GM21360 (cell line): Measurements from ENCODE around the gene PPP4R4.
"Not testable (repeated sequence)": the region's sequence is repeated elsewhere in the genome, so short reads cannot be mapped to it uniquely, and the experiment has no call there.

ENCODE experiments used
- ATAC-seq: cut with Tn5 transposase; IDR thresholded peaks from one replicate; pipeline ENCODE4 v1.9.1; 2021; ENCODE audit warnings: mild to moderate bottlenecking, moderate library complexity; ENCODE audit not compliant: unreplicated experiment

PPP4R4 gene

DNA sequence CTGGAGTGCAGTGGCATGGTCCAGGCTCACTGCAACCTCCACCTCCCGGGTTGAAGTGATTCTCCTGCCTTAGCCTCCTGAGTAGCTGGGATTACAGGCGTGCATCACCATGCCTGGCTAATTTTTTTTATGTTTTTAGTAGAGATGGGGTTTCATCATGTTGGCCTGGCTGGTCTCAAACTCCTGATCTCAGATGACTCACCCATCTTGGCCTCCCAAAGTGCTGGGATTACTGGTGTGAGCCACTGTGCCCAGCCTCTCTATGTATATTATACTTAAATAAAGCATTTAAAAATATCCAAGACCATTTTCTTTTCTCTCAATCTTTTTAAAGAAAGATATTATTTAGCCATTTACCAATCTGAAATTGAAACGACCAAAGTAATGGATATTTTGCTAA is 90.1 kb downstream of the PPP4R4 start:
- ATAC-seq: not testable (repeated sequence)

DNA sequence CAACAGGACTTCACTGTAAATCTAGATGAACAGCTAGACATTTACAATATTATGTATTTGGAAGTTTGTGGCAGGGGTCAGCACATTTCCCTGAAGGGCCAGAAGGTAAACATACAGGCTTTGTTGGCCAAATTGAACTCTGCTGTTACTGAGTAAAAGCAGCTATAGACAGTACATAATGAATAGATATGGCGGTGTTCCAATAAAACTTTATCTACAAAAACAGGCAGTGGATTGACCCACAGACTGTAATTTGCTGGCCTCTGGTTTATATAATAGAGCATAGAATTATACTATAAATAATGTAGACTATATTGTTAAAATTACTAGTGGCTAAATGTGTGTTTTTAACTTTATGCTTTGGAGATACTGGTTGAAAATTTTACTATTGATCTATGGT is 93.2 kb downstream of the PPP4R4 start:
- no peak for ATAC-seq

DNA sequence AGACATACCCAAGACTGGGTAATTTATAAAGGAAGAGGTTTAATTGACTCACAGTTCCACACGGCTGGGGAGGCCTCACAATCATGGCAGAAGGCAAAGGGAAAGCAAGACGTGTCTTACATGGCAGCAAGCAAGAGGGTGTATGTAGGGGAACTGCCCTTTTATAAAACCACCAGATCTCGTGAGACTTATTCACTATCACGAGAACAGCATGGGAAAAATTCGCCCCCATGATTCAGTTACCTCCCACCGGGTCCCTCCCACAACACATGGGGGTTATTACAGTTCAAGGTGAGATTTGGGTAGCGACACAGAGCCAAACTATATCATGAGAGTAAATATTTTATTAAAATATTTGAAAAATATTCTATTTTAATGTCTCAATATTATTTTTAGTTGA is 94.5 kb downstream of the PPP4R4 start:
- ATAC-seq: not testable (repeated sequence)

DNA sequence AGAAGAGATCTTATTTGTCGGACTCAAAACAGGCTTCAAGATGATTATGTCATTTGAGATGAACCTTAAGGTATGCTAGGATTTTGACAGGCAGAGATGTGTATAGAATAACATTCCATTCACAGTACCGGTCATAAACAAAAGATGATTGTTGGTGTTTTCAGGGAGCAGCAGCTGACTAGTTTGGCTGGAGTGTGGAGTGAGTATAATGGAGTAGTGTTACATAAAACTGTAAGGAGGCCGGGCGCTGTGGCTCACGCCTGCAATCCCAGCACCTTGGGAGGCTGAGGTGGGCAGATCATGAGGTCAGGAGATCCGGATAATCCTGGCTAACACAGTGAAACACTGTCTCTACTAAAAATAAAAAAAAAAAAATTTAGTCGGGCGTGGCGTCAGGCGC is 95.0 kb downstream of the PPP4R4 start:
- no peak for ATAC-seq

DNA sequence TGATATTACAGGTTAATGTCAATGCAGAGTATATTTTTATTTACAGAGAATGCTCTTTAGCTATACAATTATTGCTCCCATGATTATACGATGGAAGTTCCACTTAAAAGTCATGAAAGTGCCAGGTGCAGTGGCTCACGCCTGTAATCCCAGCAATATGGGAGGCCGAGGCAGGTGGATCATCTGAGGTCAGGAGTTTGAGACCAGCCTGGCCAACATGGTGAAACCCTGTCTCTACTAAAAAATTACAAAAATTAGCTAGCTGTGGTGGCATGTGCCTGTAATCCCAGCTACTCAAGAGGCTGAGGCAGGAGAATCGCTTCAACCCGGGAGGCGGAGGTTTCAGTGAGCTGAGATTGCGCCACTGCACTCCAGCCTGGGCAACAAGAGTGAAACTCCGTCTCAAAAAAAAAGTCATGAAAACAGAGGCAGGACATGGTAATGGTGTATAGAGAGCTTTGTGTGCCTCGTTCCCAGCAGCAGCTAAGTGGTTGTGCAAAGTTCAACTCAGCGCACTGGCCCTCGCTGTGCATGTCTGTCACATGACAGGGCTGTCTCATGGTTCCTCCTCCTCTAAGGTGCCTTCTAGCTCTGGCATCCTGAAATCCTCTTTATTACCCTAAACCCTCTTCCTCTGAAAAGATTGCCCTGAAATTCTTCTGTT is 102.9 kb downstream of the PPP4R4 start:
- ATAC-seq: not testable (repeated sequence)

DNA sequence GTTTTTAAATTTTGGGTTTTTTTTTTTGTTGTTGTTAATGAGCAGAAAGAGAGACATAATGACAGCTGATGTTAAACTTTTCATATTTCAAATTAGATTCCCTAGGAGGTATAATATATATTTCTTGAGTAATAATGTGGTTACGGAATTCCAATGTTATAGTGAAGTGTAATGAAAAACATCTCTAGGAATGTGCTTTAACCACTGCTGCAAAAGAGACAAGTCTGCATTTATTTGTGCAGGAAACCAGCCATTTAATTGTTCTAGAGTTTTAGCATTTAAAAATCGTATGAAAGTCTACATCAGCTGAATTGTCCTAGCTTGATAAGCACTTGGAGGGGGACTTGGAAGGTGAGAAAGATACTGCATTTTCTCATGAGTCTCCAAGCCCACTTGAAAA is 104.6 kb downstream of the PPP4R4 start:
- ATAC-seq: no peak

DNA sequence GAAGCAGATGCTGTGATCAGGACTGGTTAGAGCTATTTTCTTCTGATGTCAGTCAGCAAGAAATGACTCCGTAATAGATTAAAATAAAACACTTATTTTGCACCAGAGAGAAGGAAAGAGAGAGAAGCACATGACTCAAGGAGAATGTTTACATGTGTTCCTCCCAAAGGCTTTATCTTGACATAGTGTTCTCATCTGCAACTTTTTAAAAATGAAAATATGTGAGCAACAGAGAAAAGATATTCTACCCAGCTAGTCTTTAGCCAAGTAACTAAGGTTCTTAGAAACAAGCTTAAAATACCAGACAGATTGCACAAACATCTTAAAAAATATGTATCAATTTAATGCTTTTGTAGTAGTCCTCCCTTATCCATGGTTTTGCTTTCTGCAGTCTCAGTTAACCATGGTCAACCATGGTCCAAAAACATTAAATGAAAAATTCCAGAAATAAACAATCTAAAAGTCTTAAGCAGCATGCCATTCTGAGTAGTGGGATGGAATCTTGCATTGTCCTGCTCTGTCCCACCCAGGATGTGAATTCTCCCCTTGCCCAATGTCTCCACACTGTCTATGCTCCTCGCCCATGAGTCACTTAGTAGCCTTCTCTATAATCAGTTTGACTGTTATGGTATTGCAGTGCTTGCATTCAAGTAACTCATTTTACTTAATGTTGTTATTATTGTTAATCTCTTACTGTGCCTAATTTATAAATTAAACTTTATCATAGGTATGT is 109.0 kb downstream of the PPP4R4 start:
- ATAC-seq: no peak

DNA sequence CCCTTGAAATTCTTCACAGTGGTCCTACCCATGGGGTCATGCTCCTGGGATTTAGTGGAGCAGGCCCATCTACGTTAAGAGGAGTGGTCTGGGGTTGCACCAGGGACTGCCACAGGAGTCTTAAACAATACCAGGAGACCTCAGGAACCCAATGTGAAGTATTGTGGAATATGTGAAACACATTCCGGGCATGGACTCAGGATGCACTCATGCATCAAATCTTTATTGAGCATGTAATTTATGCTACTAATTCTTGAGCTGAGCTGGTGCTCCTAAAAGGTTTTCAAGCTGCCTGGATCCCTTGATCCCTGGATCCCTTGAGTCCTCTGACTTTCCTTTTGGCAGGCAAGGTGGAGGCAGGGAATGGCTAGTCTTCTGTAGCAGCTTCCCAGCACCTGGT is 110.1 kb downstream of the PPP4R4 start:
- no peak for ATAC-seq

DNA sequence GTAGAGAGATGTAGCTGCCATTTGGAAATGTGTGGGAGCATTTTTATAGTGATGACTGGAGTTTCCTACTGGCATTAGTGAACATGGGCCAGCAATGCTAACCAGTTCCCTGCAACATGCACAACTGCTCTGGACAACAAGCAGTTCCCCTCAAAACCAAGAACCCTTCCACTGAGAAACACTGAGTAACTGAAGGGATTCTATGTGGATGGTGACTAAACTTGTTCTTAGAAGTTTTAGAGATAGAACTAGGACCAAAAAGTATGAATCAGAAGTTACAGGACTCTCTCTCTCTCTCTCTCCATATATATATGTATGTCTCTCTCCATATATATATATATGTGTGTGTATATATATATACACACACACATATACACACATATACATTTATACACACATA is 111.0 kb downstream of the PPP4R4 start:
- ATAC-seq: no peak

DNA sequence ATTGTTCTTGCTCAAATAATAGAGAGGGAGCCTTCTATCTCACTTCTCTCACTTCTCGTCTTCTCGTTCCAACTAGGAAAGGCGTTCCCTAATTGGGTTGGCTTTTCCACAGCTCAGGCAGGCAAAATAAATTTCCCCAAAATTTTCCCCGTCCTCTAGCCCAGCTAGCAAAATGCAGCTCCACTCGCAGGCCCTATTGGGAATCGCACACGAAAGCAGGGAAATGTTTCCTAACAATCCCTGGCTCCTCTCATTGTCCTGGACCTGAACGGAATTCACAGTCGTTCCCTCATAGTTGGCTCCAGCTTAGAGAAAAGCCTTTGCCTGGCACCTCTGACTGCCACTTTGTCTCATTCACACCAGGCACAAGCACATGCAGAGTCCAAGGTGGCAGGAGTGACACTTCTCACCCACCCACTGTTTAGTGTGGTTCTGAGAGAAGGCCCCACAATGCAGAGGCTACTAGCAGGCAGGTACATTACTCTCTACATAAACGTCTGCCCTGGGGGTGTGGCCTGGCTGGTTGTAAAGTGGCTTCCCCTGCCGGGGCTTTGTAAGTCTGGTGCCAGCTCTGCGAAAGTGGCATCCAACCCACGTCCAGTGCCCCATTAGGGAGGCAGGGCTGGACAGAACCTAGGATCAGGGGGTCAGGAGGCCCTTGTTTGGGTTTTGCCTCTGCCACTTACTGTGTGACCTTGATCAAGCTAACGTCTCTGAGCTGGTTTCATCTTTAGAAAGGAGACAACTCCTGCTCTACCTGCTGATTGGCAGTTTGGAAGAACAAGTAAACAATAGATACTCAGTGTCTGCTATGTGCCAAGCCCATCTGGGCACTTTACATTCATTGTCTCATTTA is 114.7 kb downstream of the PPP4R4 start:
- no peak for ATAC-seq

DNA sequence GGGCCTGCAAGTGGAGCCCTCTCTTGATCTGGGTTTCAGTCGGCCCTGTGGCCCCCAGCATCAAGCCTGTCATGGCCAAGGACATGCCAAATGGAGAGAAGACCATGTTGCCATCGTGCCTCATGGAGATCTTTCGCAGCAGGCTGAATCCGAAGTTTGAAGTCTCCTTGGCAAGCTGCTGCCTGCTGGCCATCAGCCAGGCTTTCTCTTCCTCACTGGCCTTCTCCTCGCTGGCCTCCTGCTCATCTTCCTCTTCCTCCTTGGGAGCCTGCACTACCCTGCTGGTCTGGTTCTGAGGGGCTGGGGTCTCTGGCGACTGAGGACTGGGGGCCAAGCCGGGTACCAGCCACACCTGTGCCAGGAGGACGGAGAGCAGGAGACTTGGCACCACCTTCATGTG is 116.1 kb downstream of the PPP4R4 start:
- no peak for ATAC-seq

DNA sequence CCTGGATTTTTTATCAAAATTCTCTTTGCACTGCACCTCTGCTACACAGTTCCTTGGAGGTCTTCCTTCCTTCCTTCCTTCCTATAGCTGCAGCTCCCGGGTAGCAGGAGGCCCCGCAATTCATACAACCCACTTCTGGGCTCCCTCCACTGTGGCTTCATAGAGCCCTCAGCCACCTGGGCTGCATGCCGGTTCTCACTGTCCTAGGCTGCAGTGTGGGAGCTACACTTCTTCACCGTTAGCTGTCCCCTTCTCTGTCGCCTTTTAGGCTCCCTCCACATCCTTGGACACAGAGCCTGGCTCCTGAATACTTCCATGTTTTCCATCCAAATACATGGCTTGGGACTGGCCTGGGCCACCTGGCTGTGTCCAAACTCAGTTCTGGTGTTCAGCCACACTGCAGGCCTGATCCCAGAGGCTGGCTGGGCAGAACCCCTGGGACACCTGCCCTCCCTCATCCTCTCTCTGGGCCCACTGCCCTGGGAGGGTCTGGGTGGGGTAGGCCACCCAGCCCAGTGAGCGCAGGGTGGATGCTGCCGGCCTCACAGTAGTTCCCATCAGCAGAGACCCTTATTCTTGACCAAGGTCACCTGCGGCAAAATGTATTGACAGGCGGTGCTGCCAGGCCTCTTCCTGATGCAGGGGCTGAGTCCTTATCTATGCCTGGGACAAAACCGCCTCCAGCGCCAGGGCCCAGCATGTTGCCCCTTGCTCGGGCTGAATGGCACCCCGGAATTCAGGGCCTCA is 117.2 kb downstream of the PPP4R4 start:
- ATAC-seq: no peak

DNA sequence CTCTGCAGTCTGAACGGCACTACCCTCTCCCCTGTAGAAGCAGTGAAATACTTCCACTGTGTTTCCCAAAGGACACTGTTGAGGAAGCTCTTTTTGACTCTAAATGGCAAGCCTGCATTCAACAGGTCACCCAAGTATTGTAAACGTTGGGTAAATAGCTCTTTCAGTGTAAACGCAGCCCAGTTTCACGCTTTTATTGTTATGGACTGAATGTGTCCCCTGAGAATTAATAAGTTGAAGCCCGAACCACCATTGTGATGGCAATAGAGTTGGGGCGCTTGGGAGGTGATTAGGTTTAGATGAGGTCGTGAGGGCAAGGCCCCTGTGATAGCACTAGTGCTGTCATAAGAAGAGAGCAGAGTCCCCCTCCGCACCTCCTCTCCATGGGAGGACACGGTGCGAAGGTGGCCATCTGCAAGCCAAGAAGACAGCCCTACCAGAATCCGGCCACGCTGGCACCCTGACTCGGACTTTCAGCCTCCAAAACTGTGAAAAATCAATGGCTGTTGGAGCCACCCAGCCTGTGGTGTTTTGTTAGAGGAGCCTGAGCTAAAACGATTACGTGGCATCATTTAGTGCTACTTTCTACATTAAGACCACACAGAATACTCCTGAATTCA is 117.9 kb downstream of the PPP4R4 start:
- no peak for ATAC-seq

DNA sequence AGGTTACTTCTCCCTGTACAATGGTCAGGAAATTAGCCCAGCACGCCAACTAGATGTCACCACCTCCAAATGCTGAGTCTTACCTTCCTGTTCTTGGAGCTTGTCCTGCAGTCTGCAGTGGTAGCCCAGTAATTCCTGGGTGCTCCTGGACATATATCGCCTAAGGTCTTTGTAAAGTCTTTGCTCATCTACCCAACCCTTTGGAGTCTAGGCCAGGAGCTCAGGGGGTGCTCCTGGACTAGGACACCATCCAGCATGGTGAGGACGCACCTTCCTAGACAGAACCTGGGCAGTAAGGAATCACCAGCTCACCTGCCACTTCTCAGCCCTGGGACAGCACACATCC is 118.4 kb downstream of the PPP4R4 start:
- no peak for ATAC-seq

DNA sequence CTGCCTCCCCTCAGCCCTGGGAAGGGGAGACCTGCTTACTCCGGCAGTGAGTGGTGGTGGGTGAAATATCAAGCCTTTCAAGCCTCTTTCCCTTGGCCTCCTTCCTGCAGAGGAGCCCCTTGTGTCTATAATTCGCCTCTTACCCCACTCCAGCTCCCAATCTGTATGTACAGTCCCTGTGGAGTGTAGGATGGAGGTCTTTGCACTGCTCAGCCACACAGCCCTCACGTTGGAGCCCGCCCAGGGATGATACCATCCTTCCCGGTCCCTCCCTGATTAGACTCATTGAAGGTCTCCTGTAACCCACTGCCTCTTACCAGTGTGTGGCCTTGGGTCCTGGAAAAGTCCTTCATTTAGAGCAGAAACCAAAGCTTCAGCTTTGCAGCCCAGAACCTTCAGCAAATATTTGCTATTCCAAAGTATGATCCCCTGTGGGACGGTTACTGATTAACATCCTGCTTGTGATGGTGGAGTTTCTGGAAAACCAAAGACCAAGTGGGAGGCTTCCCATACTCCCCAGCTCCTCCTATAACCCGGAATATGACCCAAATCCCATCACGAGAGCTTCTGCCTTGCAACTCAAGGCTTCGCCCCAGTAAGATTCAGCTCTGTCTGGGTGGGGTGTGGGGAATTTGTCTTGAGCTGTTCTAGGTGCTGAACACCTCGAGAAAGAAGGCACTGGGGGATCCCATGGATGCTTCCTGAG is 118.9 kb downstream of the PPP4R4 start, which contains the start of gene SERPINA10:
Gene SERPINA10, minus strand, starts transcription at position 397 of the 706 bp plus-strand sequence. CDS start 2,675 bp downstream, outside the sequence.
- no peak for ATAC-seq

DNA sequence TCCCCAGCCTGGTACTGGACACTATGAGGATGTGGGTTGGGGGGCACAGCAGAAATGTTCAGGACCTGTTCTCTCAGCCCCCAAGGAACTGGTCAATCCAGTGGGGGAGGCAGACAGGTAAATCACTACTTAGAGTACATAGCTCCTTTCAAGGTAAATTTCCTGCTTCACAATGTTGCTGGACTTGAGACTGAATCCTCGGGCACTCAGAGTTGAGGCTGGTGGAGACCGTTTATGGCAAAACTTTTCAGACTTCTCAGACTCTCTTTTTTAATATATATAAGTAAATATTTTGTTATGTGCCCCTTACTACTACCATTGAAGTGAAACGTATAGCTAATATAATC is 119.4 kb downstream of the PPP4R4 start:
- ATAC-seq: no peak

DNA sequence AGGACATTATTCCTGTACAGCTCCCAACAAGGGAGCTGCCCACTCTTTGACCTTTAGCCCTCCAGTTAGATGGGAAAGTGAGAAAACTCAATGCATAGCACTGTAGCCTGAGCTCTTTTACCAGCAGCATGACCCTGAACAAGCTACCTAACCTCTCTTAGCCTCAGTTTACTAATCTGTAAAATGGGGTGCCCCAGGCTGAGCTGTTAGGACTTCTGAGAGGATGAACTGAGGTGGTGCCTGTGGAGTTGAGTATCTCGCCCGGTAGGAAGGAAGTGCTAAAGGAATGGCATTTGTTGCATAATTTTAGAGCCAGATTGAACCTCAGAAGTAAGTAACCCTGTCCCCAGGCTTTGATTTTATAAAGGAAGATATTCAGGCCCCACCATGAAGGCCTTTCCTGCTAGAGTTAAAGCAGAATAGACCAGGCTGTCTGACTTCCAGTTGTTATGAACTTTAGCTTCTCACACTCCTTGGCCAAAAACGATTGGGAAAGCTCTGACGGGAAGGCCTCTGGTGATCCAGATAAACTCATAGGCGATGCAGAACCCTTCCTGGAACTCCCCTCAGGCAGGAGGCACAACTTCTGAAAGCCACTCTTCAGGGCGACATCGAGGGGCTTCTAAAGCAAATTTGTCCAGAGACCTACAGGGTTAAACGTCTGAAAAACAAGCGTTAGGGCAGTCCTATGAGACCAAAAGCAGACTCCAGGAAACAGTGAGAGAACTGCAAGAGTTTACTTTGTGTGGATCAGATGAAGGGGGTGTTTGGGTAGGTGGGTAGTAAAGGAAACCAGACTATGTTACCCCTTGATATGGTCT is 121.4 kb downstream of the PPP4R4 start:
- no peak for ATAC-seq

DNA sequence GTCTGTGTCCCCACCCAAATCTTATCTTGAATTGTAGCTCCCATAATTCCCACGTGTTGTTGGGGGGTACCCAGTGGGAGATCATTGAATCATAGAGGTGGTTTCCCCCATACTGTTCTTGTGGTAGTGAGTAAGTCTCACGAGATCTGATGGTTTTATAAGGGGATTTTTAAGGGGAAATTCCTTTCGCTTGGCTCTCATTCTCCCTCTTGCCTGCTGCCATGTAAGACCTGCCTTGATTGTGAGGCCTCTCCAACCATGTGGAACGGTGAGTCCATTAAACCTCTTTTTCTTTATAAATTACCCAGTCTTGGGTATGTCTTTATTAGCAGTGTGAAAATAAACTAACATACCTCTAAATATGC is 122.0 kb downstream of the PPP4R4 start:
- ATAC-seq: not testable (repeated sequence)

DNA sequence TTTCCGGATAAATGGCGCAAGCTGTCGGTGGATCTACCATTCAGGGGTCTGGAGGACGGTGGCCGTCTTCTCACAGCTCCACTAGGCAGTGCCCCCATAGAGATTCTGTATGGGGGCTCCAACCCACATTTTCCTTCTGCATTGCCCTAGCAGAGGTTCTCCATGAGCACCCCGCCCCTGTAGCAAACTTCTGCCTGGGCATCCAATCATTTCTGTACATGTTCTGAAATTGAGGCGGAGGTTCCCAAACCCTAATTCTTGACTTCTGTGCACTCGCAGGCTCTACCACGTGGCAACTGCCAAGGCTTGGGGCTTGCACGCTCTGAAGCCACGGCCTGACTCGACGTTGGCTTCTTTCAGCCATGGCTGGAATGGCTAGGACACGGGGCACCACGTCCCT is 124.0 kb downstream of the PPP4R4 start:
- no peak for ATAC-seq
